Sciatic nerve (tissue), 2 donors: Measurements from ENCODE around the gene LMO7. TPM values are rescaled to one million over a fixed set of nuclear protein-coding genes. Genes with fewer than 3 reads are reported as not detected.
"Not testable (repeated sequence)": the region's sequence is repeated elsewhere in the genome, so short reads cannot be mapped to it uniquely, and the experiment has no call there.

Source experiments
- ATAC-seq: fragments of 200-7000 bp; cut with Tn5 transposase; one replicate; pipeline ENCODE4 v1.9.1; 2020; ENCODE audit warnings: mild to moderate bottlenecking, moderate library complexity
- DNase-seq: peaks from one replicate; pipeline ENCODE4 v3.0.0-alpha.2; 2020; ENCODE audit warnings: low spot score
- intact Hi-C: fragments of 100-400 bp; cut with DNase I; formaldehyde crosslinking; loops from one replicate; pipeline ENCODE4 v1.14.2; 2022
- total RNA-seq: library from RNA; stranded (reverse); fragmentation: NEBNext Ultra II Directional; extraction: Animal tissue kit (Norgen Biotek cat#: 25700); gene quantifications from one replicate; pipeline ENCODE4 v1.2.1, GENCODE V29; 2021
- donor health status: DM: no; HTN: no; CAD: no.
- donor health status: DM: no; HTN: no; CAD: no.

The LMO7 gene
- total RNA-seq, 1 donor from 2014 or later, result 249 TPM

DNA sequence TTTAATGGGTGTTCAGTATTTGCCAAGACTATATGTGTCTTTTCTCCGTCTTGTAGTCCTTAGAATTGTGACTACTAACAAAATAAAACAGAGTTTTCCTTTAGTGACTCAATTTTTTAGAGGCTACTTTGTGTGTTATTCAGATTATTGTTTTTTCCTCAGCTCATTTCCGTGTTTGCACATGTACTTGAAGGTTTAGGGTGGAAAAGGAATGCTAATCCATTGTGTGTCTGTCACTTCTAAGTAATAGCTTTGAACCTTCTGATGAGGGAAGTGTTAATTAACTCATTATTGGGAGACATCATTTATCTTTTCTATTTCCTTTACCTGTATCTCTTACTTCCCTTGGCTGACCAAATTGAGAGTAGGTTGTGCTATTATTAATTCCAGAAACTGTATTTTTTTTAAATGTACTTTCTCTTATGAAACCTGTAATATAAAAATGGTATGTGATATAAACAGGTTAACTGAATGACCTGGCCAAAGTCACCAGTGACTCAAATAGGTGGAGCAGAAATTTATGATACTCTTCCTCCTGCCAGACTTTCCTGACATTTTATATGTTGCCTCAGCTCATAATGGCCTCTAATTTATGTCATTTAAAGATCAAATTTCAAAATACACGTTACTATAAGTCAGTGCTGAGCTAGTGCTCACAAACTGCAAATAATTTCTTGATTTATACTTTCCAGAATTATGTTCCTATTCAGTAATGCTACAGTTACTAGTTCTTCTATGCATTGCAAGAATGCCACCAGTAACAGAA lies 88.8 kb downstream of the LMO7 start:
- no peak for ATAC-seq
- no peak for DNase-seq
- intact Hi-C loops, result no loop called here

DNA sequence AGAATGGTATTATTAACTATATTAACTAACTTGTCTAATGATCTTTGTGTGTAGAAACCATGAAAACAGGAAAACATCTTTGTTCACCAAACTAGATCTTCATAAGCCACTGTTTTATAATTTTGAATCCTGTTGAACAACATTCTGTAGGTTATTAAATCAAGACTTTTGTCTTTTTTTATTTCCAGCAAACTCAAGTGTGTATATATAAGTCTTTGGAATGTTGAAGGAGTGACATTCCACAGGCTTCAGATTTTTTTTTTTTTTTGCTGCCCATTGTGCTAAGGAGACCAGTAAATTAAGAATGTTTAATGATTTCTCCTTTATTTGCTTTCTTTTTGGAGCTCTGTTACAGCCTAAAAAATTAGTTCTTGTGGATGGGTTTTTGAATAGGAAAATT lies 89.6 kb downstream of the LMO7 start:
- intact Hi-C loops, result no loop called here
- no peak for ATAC-seq
- no peak for DNase-seq

DNA sequence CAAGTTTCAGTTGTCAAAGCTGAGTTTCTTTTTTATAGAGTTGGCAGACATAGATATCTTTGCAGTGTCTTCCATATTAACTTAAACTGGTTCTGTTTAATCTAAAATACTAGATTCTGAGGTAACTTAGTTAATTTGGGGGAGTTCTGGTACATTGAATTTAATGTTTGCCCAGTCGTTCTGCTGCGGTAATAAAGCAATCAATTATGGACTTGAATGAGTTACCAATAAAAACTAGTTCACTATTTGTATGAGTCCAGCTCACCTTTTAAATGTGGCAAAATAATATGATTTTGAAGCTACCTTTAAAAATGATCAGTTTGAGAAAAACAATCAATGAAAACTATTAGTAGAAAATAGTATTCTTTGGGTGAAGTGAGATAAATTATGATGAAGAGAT lies 90.2 kb downstream of the LMO7 start:
- intact Hi-C loops, result no loop called here
- DNase-seq (no peak), ATAC-seq (no peak)

GRCh38 chr13:75733113-75733512 lies 97.0 kb downstream of the LMO7 start:
- ATAC-seq, DNase-seq, intact Hi-C loops: not testable (repeated sequence)

DNA sequence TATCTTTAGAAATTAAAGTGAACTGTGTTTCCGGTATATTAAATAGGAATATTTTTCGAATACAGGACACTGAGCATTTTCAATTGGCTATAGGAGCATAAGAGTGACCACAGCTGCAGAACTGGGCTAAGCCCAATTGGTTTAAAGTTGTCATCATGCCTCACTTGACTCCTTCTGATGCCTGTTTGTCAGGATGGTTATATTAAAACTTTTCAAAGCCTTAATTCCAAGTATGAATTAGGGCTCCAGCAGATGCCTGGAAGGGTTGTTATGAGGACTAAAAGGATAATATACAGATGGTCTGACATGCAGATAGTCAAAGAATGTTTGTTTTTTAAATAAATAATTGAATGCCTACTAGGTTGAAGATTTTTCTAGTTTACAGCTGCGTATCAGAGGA lies 100.0 kb downstream of the LMO7 start:
- no peak for ATAC-seq
- intact Hi-C loops, result no loop called here

DNA sequence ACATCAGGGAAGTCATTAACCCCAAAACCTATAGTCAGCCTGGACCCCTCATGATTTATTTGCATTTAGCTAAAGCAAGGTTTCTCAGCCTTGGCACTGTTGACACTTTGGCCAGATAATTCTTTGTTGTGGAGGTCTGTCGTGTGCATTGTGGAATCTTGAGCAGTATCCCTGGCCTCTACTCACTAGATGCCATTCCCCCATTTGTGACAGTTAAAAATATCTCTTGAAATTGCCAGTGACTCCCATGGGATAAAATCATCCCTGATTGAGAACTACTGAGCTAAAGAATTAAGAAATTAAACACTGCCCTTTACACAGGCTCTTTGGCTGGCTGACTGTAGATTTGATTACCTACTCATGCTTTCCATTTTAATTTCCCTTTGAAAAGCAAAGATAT lies 102.7 kb downstream of the LMO7 start:
- intact Hi-C loops, result no loop called here
- no peak for DNase-seq
- no peak for ATAC-seq

More for the DNA sequence above, 100.0 kb downstream of the LMO7 start:
- DNase-seq, result no peak

GRCh38 chr13:75739244-75739868 lies 103.2 kb downstream of the LMO7 start:
- intact Hi-C loops, result no loop called here
- no peak for ATAC-seq
- no peak for DNase-seq

- DNase-seq (no peak), ATAC-seq (peak; percentile 70)
- intact Hi-C loops, result no loop called here
Measured at GRCh38 chr13:75740031-75740430, 103.9 kb downstream of the LMO7 start.

- intact Hi-C loops, DNase-seq: not testable (repeated sequence)
Measured at GRCh38 chr13:75743072-75743471, 106.9 kb downstream of the LMO7 start.

GRCh38 chr13:75744127-75744526 lies 108.0 kb downstream of the LMO7 start:
- DNase-seq, result no peak
- ATAC-seq, result no peak
- intact Hi-C loops, result no loop called here

More at GRCh38 chr13:75743072-75743471, 106.9 kb downstream of the LMO7 start:
- ATAC-seq, result not testable (repeated sequence)

DNA sequence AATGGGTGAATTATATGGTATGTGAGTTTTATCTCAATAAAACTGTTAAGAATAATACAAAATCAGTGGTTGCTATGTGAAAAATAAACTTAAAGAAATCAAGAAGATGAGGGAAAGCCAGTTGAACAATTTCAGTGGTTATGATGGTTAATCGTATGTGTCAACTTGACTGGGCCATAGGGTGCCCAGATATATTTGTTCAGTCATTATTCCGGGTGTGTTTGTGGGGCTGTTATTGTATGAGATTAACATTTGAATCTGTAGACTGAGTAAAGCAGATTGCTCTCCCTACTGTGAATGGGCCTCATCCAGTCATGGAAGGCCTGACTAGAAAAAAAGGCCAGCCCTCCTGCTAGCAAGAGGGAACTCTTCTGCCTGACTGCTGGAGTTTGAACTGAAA lies 109.3 kb downstream of the LMO7 start:
- ATAC-seq, result no peak
- intact Hi-C loops, result no loop called here

DNA sequence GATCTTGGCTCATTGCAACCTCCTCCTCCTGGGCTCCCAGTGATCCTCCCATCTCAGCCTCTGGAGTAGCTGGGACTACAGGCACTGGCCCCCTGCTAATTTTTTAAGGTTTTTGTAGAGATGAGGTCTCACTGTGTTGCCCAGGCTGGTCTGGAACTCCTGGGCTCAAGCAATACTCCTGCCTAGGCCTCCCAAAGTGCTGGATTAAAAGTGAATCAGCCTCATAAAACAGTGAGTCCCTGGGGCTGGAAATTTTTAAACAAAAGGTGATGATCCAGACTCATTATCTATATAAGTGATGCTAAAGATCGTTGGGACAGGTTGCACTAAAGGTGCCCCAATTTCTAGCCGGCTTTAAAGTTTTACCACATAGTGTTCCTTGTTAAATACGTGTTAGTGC lies 112.7 kb downstream of the LMO7 start:
- intact Hi-C loops, result no loop called here
- ATAC-seq (no peak), DNase-seq (no peak)

More for the DNA sequence above, 109.3 kb downstream of the LMO7 start:
- DNase-seq, result no peak

GRCh38 chr13:75749407-75749806 lies 113.3 kb downstream of the LMO7 start:
- intact Hi-C loops, result no loop called here
- ATAC-seq (peak; percentile 15), DNase-seq (no peak)

DNA sequence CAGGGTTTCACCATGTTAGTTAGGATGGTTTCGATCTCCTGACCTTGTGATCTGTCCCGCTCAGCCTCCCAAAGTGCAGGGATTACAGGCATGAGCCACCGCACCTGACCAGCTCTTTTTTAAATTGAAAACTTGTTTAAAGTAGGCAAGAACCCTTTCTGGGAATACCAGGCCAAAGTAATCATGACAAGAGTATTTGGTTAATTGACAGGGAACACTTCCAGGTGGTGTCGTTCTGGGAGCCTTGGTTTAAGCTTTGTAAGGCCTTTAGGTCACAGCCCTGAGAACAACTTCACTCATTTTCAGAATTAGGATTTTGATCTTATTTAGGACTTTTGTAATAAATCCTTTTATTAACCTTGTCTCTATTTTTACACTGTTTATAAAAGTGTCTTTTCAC lies 115.2 kb downstream of the LMO7 start:
- no peak for DNase-seq
- intact Hi-C loops, result no loop called here
- ATAC-seq, result no peak

- no peak for ATAC-seq
- DNase-seq, result no peak
- intact Hi-C loops, result no loop called here
Measured at GRCh38 chr13:75752826-75753225, 116.7 kb downstream of the LMO7 start.

DNA sequence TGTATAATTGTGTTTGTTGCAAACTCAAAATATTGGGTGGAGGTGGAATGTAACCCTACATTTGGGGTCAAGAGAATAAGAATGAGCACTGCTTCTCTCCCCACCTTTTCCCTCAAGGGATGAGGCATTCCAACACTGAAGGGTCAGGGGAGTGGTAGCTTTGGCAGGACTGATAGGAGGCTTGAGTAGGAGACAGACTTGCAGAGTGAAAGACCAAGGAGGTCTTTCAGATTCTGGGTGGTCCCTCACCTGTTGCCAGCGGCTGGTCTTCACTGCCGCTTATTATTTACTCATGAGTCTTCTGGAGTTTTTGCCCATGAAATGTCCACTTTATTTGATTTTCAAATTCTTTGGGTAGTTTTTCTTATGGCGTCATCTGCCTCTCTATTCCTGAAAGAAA lies 118.8 kb downstream of the LMO7 start:
- no peak for DNase-seq
- intact Hi-C loops, result no loop called here
- peak; percentile 59 for ATAC-seq

GRCh38 chr13:75757336-75757735 lies 121.2 kb downstream of the LMO7 start:
- ATAC-seq, result no peak
- DNase-seq, result no peak
- intact Hi-C loops, result no loop called here

- intact Hi-C loops, result no loop called here
- DNase-seq, result no peak
- no peak for ATAC-seq
Measured at GRCh38 chr13:75759531-75759930, 123.4 kb downstream of the LMO7 start.

DNA sequence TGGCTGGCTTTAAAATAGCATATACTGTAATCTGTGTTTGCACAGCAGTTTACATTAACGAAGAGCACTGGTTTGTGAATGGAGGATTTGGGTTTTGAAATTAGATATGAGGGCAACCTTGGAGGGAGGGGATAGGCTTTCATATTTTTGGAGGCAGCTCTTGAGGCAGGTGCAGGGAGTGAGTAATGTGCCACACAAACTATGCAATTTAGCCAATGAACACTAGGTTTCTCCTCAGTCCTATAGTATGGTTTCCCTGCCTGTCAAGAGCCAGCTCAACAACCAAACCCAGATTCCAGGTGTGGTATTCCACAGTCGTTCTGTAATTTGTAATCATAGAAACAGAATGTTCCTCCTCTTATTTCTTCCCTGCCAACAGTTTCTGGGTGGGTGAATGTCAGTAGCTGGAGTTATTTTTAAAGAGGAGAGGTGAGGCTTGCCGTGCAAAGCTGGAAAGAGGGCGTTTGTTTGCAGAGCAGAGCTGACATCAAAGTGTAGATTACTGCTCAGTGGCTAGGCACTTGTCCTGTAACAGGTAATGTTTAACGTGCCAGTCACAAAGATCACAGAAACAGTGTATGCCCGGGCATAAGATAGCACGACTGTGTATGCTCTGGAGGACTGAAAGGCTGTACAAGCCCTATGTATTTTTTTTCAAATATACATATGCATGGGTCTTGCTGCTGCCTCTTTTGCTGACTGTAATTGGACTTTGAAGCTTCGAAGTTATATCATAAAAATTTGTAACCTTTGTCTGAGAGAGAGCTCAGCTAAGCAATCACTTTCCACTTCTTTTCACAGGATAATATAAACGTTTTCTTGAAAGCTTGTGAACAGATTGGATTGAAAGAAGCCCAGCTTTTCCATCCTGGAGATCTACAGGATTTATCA lies 124.2 kb downstream of the LMO7 start:
- intact Hi-C loops, result no loop called here
- ATAC-seq (peak; percentile 61), DNase-seq (no peak)

GRCh38 chr13:75761369-75761768 lies 125.2 kb downstream of the LMO7 start:
- ATAC-seq (peak; percentile 51), DNase-seq (no peak)

More at GRCh38 chr13:75761369-75761768, 125.2 kb downstream of the LMO7 start:
- intact Hi-C loops, result no loop called here
